ENCODE results near the gene SFXN2. TPM values are rescaled to one million over a fixed set of nuclear protein-coding genes. Genes with fewer than 3 reads are reported as not detected.

Gene SFXN2
- polyA plus RNA-seq, 1 of the 3 experiments (the other 2 are of a cell fraction), result 10.2 TPM

- no peak overlapping the region for H2AFZ ChIP-seq (ENCODE audit: low read depth)
- ChIA-PET POLR2A (no interaction called here), CTCF (no interaction called here)
- no peaks in the 10 kb centered on the region for H3K36me3 ChIP-seq (replicated peaks in 1 of 2; ENCODE audit: control insufficient read depth in 1 of 2, insufficient read depth in 2 of 2, low read length in 1 of 2)
- peaks cover 7% of the 10 kb centered on the region for H3F3A ChIP-seq (replicated peaks; ENCODE audit: insufficient read depth)
- peaks cover 39 to 55% of the 10 kb centered on the region in 2 experiments for H3K4me1 ChIP-seq (ENCODE audit: control insufficient read depth in 1 of 2, insufficient read depth in 2 of 2, low read depth in 1 of 2, low read length in 1 of 2)
- H3K4me3 ChIP-seq (ENCODE audit: low read depth in 2 of 2, low read length in 1 of 2), result no peak overlapping the region
- no peak overlapping the region for H3K9ac ChIP-seq
- H3K9me3 ChIP-seq, result no peaks in the 10 kb centered on the region
- peaks cover 27% of the 10 kb centered on the region for H4K20me1 ChIP-seq (ENCODE audit: insufficient read depth)
- H3K4me2 ChIP-seq, result no peak overlapping the region
- WGBS (ENCODE audit: low lambda C conversion rate), result 75% methylated on average over 9 of the region's 10 CpGs
- H3K27ac ChIP-seq (ENCODE audit: low read depth in 2 of 2, low read length in 1 of 2), result no peak overlapping the region
- H3K27me3 ChIP-seq (ENCODE audit: insufficient read depth), result no peaks in the 10 kb centered on the region
- no peak for DNase-seq
- no peaks in the 10 kb centered on the region for H3K9me2 ChIP-seq
- peaks cover 61% of the 10 kb centered on the region; the same call in 1 of the 2 replicates for H3K79me2 ChIP-seq (ENCODE audit: insufficient read depth)
- no peak for TF ChIP-seq NFIC (IDR thresholded peaks at IDR 0.05; ENCODE audit: borderline replicate concordance)
- no peak for TF ChIP-seq CTCF (IDR thresholded peaks at IDR 0.05)
- no peak for TF ChIP-seq RFX5 (IDR thresholded peaks at IDR 0.05; ENCODE audit: low read length)
- TF ChIP-seq TCF12 (IDR thresholded peaks at IDR 0.05), result no peak
- no peak for TF ChIP-seq USF2 (IDR thresholded peaks at IDR 0.05; ENCODE audit: borderline replicate concordance, low read depth, low read length)
- no peak for TF ChIP-seq FOSL2 (IDR thresholded peaks at IDR 0.05; ENCODE audit: borderline replicate concordance, low read depth)
- TF ChIP-seq ZBTB33 (IDR thresholded peaks at IDR 0.05; ENCODE audit: borderline replicate concordance, low read depth), result no peak
Measured at GRCh38 chr10:102779680-102780526, 65.5 kb downstream of the SFXN2 start.

GRCh38 chr10:102780527-102780808 lies 66.0 kb downstream of the SFXN2 start:
- TF ChIP-seq RAD21 (IDR thresholded peaks at IDR 0.05; ENCODE audit: low read length), result no peak
- TF ChIP-seq JUND (IDR thresholded peaks at IDR 0.05), result no peak
- no peak for TF ChIP-seq USF2 (IDR thresholded peaks at IDR 0.05; ENCODE audit: borderline replicate concordance, low read depth, low read length)
- ChIA-PET CTCF (interaction anchor here (1.6 kb wide), 1 partner anchor 121 kb away, joined by 3 read pairs; no protein-coding TSS in a partner anchor), POLR2A (no interaction called here)
- Histone ChIP-seq H3F3A (replicated peaks; ENCODE audit: insufficient read depth) (peaks cover 7% of the 10 kb centered on the region), H3K79me2 (ENCODE audit: insufficient read depth) (peaks cover 58% of the 10 kb centered on the region; the same call in 1 of the 2 replicates), H3K27me3 (ENCODE audit: insufficient read depth) (no peaks in the 10 kb centered on the region), H2AFZ (ENCODE audit: low read depth) (no peak overlapping the region), H4K20me1 (ENCODE audit: insufficient read depth) (peaks cover 27% of the 10 kb centered on the region), H3K9me2 (no peaks in the 10 kb centered on the region), H3K4me2 (no peak overlapping the region), H3K36me3 (replicated peaks in 1 of 2; ENCODE audit: control insufficient read depth in 1 of 2, insufficient read depth in 2 of 2, low read length in 1 of 2) (no peaks in the 10 kb centered on the region), H3K4me3 (ENCODE audit: low read depth in 2 of 2, low read length in 1 of 2) (no peak overlapping the region), H3K4me1 (ENCODE audit: control insufficient read depth in 1 of 2, insufficient read depth in 2 of 2, low read depth in 1 of 2, low read length in 1 of 2) (peaks cover 35 to 51% of the 10 kb centered on the region in 2 experiments), H3K9ac (no peak overlapping the region), H3K27ac (ENCODE audit: low read depth in 2 of 2, low read length in 1 of 2) (no peak overlapping the region), H3K9me3 (no peaks in the 10 kb centered on the region)
- DNase-seq, result no peak
- WGBS (ENCODE audit: low lambda C conversion rate), result 100% methylated on average over 1 of the region's 1 CpG
